ENCODE results near the gene ARHGAP11A. TPM values are rescaled to one million over a fixed set of nuclear protein-coding genes. Genes with fewer than 3 reads are reported as not detected.
A peak's percentile ranks its signal among the peaks of the same experiment; 100 is the strongest.

ARHGAP11A gene
- total RNA-seq, 1 donor from 2014 or later: 3.7 TPM

GRCh38 chr15:32652178-32652577 is 36.9 kb downstream of the ARHGAP11A start:
- H3K9ac ChIP-seq (ENCODE audit: low read depth in 1 of 3, low read length in 3 of 3): no peak overlapping the region
- no peaks in the 10 kb centered on the region for H3K36me3 ChIP-seq (ENCODE audit: control insufficient read depth in 3 of 3, insufficient read depth in 3 of 3, low read length in 3 of 3)
- H3K27ac ChIP-seq (ENCODE audit: low read depth, low read length): no peak overlapping the region

GRCh38 chr15:32656091-32656490 is 40.8 kb downstream of the ARHGAP11A start:
- peaks cover 16 to 17% (median 16%) of the 10 kb centered on the region in 3 donors for H3K4me1 ChIP-seq (ENCODE audit: control insufficient read depth in 3 of 3, insufficient read depth in 3 of 3, low read length in 3 of 3)
- no peaks in the 10 kb centered on the region for H3K36me3 ChIP-seq (ENCODE audit: control insufficient read depth in 3 of 3, insufficient read depth in 3 of 3, low read length in 3 of 3)
- no peaks in the 10 kb centered on the region for H3K27me3 ChIP-seq (ENCODE audit: control insufficient read depth in 3 of 3, insufficient read depth in 3 of 3, low read length in 3 of 3)
- no peak overlapping the region for H3K9ac ChIP-seq (ENCODE audit: low read depth in 1 of 3, low read length in 3 of 3)
- no peaks in the 10 kb centered on the region for H3K9me3 ChIP-seq (ENCODE audit: control insufficient read depth in 3 of 3, low read length in 3 of 3)
- H3K27ac ChIP-seq (ENCODE audit: low read depth, low read length): no peak overlapping the region
- H3K4me3 ChIP-seq (ENCODE audit: low read length in 3 of 3): no peak overlapping the region

More at GRCh38 chr15:32652178-32652577, 36.9 kb downstream of the ARHGAP11A start:
- H3K4me3 ChIP-seq (ENCODE audit: low read length in 3 of 3): no peak overlapping the region
- H3K4me1 ChIP-seq (ENCODE audit: control insufficient read depth in 3 of 3, insufficient read depth in 3 of 3, low read length in 3 of 3): no peaks in the 10 kb centered on the region
- H3K27me3 ChIP-seq (ENCODE audit: control insufficient read depth in 3 of 3, insufficient read depth in 3 of 3, low read length in 3 of 3): no peaks in the 10 kb centered on the region
- H3K9me3 ChIP-seq (ENCODE audit: control insufficient read depth in 3 of 3, low read length in 3 of 3): no peaks in the 10 kb centered on the region

GRCh38 chr15:32656496-32656895 is 41.2 kb downstream of the ARHGAP11A start:
- Histone ChIP-seq H3K4me1 (ENCODE audit: control insufficient read depth in 3 of 3, insufficient read depth in 3 of 3, low read length in 3 of 3) (peaks cover 16 to 17% (median 16%) of the 10 kb centered on the region in 3 donors), H3K4me3 (ENCODE audit: low read length in 3 of 3) (no peak overlapping the region), H3K9me3 (ENCODE audit: control insufficient read depth in 3 of 3, low read length in 3 of 3) (no peaks in the 10 kb centered on the region), H3K27me3 (ENCODE audit: control insufficient read depth in 3 of 3, insufficient read depth in 3 of 3, low read length in 3 of 3) (no peaks in the 10 kb centered on the region), H3K36me3 (ENCODE audit: control insufficient read depth in 3 of 3, insufficient read depth in 3 of 3, low read length in 3 of 3) (no peaks in the 10 kb centered on the region), H3K9ac (ENCODE audit: low read depth in 1 of 3, low read length in 3 of 3) (no peak overlapping the region), H3K27ac (ENCODE audit: low read depth, low read length) (no peak overlapping the region)

GRCh38 chr15:32657198-32657883 is 42.0 kb downstream of the ARHGAP11A start:
- Histone ChIP-seq H3K4me3 (ENCODE audit: low read length in 3 of 3) (no peak overlapping the region), H3K9ac (ENCODE audit: low read depth in 1 of 3, low read length in 3 of 3) (no peak overlapping the region), H3K9me3 (ENCODE audit: control insufficient read depth in 3 of 3, low read length in 3 of 3) (no peaks in the 10 kb centered on the region), H3K27me3 (ENCODE audit: control insufficient read depth in 3 of 3, insufficient read depth in 3 of 3, low read length in 3 of 3) (no peaks in the 10 kb centered on the region), H3K36me3 (ENCODE audit: control insufficient read depth in 3 of 3, insufficient read depth in 3 of 3, low read length in 3 of 3) (no peaks in the 10 kb centered on the region), H3K4me1 (ENCODE audit: control insufficient read depth in 3 of 3, insufficient read depth in 3 of 3, low read length in 3 of 3) (peaks cover 16 to 17% (median 16%) of the 10 kb centered on the region in 3 donors), H3K27ac (ENCODE audit: low read depth, low read length) (no peak overlapping the region)

DNA sequence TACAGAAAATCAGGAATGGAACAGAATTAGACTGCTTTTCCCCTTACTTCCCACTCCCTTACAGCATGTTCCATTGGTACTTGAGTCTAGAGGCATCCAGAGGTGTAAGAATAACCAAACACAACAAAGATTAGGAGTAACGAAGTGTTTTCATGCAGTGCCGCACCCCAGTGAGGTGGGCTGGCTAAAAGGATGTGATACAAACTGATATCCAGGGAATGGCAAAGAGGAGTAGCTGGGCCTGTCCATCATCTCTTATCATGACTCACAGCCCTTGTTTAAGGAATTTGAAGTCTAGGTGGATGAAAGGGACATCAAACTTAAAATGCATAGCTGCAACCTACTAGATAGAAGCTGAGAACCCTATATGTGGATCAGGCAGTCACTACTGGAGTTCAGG is 42.6 kb downstream of the ARHGAP11A start:
- H3K9ac ChIP-seq (ENCODE audit: low read depth in 1 of 3, low read length in 3 of 3): no peak overlapping the region
- H3K4me1 ChIP-seq (ENCODE audit: control insufficient read depth in 3 of 3, insufficient read depth in 3 of 3, low read length in 3 of 3): peaks cover 16 to 17% (median 16%) of the 10 kb centered on the region in 3 donors
- no peak overlapping the region for H3K27ac ChIP-seq (ENCODE audit: low read depth, low read length)
- H3K4me3 ChIP-seq (ENCODE audit: low read length in 3 of 3): no peak overlapping the region
- no peaks in the 10 kb centered on the region for H3K9me3 ChIP-seq (ENCODE audit: control insufficient read depth in 3 of 3, low read length in 3 of 3)
- H3K36me3 ChIP-seq (ENCODE audit: control insufficient read depth in 3 of 3, insufficient read depth in 3 of 3, low read length in 3 of 3): no peaks in the 10 kb centered on the region
- no peaks in the 10 kb centered on the region for H3K27me3 ChIP-seq (ENCODE audit: control insufficient read depth in 3 of 3, insufficient read depth in 3 of 3, low read length in 3 of 3)

GRCh38 chr15:32659340-32660155 is 44.2 kb downstream of the ARHGAP11A start:
- H3K4me1 ChIP-seq (ENCODE audit: control insufficient read depth in 3 of 3, insufficient read depth in 3 of 3, low read length in 3 of 3): peaks cover 16 to 17% (median 16%) of the 10 kb centered on the region in 3 donors
- H3K9me3 ChIP-seq (ENCODE audit: control insufficient read depth in 3 of 3, low read length in 3 of 3): no peaks in the 10 kb centered on the region
- H3K27me3 ChIP-seq (ENCODE audit: control insufficient read depth in 3 of 3, insufficient read depth in 3 of 3, low read length in 3 of 3): no peaks in the 10 kb centered on the region
- H3K9ac ChIP-seq (ENCODE audit: low read depth in 1 of 3, low read length in 3 of 3): peak overlapping the region in 1 of 3 donors; percentile 1
- no peak overlapping the region for H3K4me3 ChIP-seq (ENCODE audit: low read length in 3 of 3)
- H3K36me3 ChIP-seq (ENCODE audit: control insufficient read depth in 3 of 3, insufficient read depth in 3 of 3, low read length in 3 of 3): no peaks in the 10 kb centered on the region
- H3K27ac ChIP-seq (ENCODE audit: low read depth, low read length): no peak overlapping the region

GRCh38 chr15:32663671-32664070 is 48.4 kb downstream of the ARHGAP11A start:
- Histone ChIP-seq H3K4me1 (ENCODE audit: control insufficient read depth in 3 of 3, insufficient read depth in 3 of 3, low read length in 3 of 3) (peaks cover 16 to 17% (median 16%) of the 10 kb centered on the region in 3 donors), H3K9me3 (ENCODE audit: control insufficient read depth in 3 of 3, low read length in 3 of 3) (no peaks in the 10 kb centered on the region), H3K9ac (ENCODE audit: low read depth in 1 of 3, low read length in 3 of 3) (no peak overlapping the region), H3K4me3 (ENCODE audit: low read length in 3 of 3) (no peak overlapping the region), H3K36me3 (ENCODE audit: control insufficient read depth in 3 of 3, insufficient read depth in 3 of 3, low read length in 3 of 3) (no peaks in the 10 kb centered on the region), H3K27me3 (ENCODE audit: control insufficient read depth in 3 of 3, insufficient read depth in 3 of 3, low read length in 3 of 3) (no peaks in the 10 kb centered on the region), H3K27ac (ENCODE audit: low read depth, low read length) (no peak overlapping the region)

DNA sequence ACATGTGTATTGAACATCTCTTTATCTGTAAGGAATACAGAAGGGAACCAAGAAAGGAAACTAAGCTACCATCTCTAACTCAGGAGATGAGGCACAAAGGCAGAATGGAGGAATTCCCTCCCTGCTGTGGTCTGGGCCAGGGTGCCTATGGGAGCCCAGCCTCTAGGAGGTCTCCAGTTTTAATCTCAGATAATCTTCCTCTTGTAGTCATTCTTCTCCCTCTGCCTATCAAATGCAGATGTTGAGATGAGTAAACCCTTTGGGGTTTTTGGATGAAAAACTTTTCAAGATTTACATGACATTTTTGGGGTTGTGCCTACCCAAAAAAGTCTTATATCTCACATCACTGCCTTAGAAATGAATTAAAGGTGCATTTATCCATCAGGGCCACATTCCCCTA is 49.5 kb downstream of the ARHGAP11A start:
- Histone ChIP-seq H3K27me3 (ENCODE audit: control insufficient read depth in 3 of 3, insufficient read depth in 3 of 3, low read length in 3 of 3) (no peaks in the 10 kb centered on the region), H3K9ac (ENCODE audit: low read depth in 1 of 3, low read length in 3 of 3) (no peak overlapping the region), H3K4me1 (ENCODE audit: control insufficient read depth in 3 of 3, insufficient read depth in 3 of 3, low read length in 3 of 3) (peaks cover 8 to 10% (median 9%) of the 10 kb centered on the region in 3 donors), H3K36me3 (ENCODE audit: control insufficient read depth in 3 of 3, insufficient read depth in 3 of 3, low read length in 3 of 3) (no peaks in the 10 kb centered on the region), H3K4me3 (ENCODE audit: low read length in 3 of 3) (no peak overlapping the region), H3K27ac (ENCODE audit: low read depth, low read length) (no peak overlapping the region), H3K9me3 (ENCODE audit: control insufficient read depth in 3 of 3, low read length in 3 of 3) (no peaks in the 10 kb centered on the region)

DNA sequence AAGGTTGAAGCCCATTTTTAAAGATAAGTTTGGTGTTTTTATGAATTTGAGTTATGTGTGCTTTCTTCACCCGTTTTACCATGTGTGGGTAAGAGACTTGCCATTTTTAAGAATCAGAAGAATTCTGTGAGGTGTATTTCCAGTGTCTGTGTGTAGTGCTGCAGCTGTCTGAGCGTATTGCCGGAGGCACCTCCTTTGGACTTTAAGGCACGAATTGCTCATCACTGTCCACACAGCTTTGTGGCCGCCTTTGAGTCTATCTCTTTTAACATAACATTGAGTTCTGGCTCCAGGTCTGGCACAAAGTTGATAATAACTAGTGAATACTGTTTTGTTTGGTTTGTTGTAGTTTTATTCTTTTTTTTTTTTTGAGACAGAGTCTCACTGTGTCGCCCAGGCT is 52.0 kb downstream of the ARHGAP11A start:
- H3K36me3 ChIP-seq (ENCODE audit: control insufficient read depth in 3 of 3, insufficient read depth in 3 of 3, low read length in 3 of 3): no peaks in the 10 kb centered on the region
- H3K27ac ChIP-seq (ENCODE audit: low read depth, low read length): no peak overlapping the region
- peaks cover 0 to 4% (median 0%) of the 10 kb centered on the region in 3 donors for H3K4me1 ChIP-seq (ENCODE audit: control insufficient read depth in 3 of 3, insufficient read depth in 3 of 3, low read length in 3 of 3)
- no peak overlapping the region for H3K4me3 ChIP-seq (ENCODE audit: low read length in 3 of 3)
- H3K9ac ChIP-seq (ENCODE audit: low read depth in 1 of 3, low read length in 3 of 3): no peak overlapping the region
- H3K9me3 ChIP-seq (ENCODE audit: control insufficient read depth in 3 of 3, low read length in 3 of 3): no peaks in the 10 kb centered on the region
- no peaks in the 10 kb centered on the region for H3K27me3 ChIP-seq (ENCODE audit: control insufficient read depth in 3 of 3, insufficient read depth in 3 of 3, low read length in 3 of 3)

- Histone ChIP-seq H3K27me3 (ENCODE audit: control insufficient read depth in 3 of 3, insufficient read depth in 3 of 3, low read length in 3 of 3) (no peaks in the 10 kb centered on the region), H3K27ac (ENCODE audit: low read depth, low read length) (no peak overlapping the region), H3K9ac (ENCODE audit: low read depth in 1 of 3, low read length in 3 of 3) (no peak overlapping the region), H3K36me3 (ENCODE audit: control insufficient read depth in 3 of 3, insufficient read depth in 3 of 3, low read length in 3 of 3) (no peaks in the 10 kb centered on the region), H3K4me1 (ENCODE audit: control insufficient read depth in 3 of 3, insufficient read depth in 3 of 3, low read length in 3 of 3) (peaks cover 0 to 4% (median 0%) of the 10 kb centered on the region in 3 donors), H3K4me3 (ENCODE audit: low read length in 3 of 3) (no peak overlapping the region), H3K9me3 (ENCODE audit: control insufficient read depth in 3 of 3, low read length in 3 of 3) (no peaks in the 10 kb centered on the region)
Measured at GRCh38 chr15:32668942-32669341, 53.6 kb downstream of the ARHGAP11A start.
